ENCODE data around the gene ARL14. TPM values are rescaled to one million over a fixed set of nuclear protein-coding genes. Genes with fewer than 3 reads are reported as not detected.

The ARL14 gene
- polyA plus RNA-seq, 1 donor from 2014 or later: not detected

GRCh38 chr3:160649596-160649995, 27.4 kb upstream of the ARL14 start:
- no peak overlapping the region for H3K9ac ChIP-seq (ENCODE audit: low read length)
- no peaks in the 10 kb centered on the region for H3K9me2 ChIP-seq (ENCODE audit: insufficient read depth, low read length)
- H3K79me2 ChIP-seq (replicated peaks; ENCODE audit: insufficient read depth, low read length): no peaks in the 10 kb centered on the region
- no peaks in the 10 kb centered on the region for H3K27me3 ChIP-seq (ENCODE audit: insufficient read depth, low read depth, low read length)
- H2AFZ ChIP-seq (ENCODE audit: low read depth, low read length): no peak overlapping the region
- H4K20me1 ChIP-seq (ENCODE audit: insufficient read depth): no peaks in the 10 kb centered on the region
- H3F3A ChIP-seq (ENCODE audit: insufficient read depth, low read length, poor library complexity, severe bottlenecking): no peaks in the 10 kb centered on the region
- H3K4me3 ChIP-seq (ENCODE audit: low read length): no peak overlapping the region
- no peaks in the 10 kb centered on the region for H3K9me3 ChIP-seq (ENCODE audit: low read length)
- no peak overlapping the region for H3K4me2 ChIP-seq (ENCODE audit: low read length)
- no peak overlapping the region for H3K27ac ChIP-seq (ENCODE audit: low read length)
- TF ChIP-seq TAF1 (IDR thresholded peaks at IDR 0.05; ENCODE audit: low read depth): no peak
- no peak for TF ChIP-seq EP300 (conservative IDR thresholded peaks at IDR 0.05; ENCODE audit: poor library complexity, severe bottlenecking)
- no peak for TF ChIP-seq POLR2AphosphoS5 (IDR thresholded peaks at IDR 0.05)
- TF ChIP-seq EZH2 (IDR thresholded peaks at IDR 0.05; ENCODE audit: borderline replicate concordance, insufficient read depth, low read length, poor library complexity, severe bottlenecking): no peak
- no peaks in the 10 kb centered on the region for H3K36me3 ChIP-seq (ENCODE audit: insufficient read depth, low read length)

DNA sequence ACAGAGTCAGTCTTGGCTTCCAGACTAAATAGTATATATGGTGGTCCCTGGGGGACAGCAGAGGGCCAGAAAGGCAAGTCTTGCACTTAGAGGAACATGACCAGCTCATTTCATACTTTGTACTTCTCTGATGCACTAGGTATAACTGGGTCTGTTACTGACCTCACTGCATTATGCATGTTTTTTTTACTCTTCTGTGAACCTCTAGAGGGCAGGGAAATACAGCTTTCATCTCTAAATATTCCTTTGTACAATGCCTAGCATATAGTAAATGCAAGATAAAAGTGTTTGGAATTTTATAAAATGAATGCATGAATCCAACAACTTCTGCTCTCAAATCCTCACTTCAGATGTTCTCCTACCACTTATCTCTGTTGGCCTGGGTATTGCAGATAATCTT, 23.4 kb upstream of the ARL14 start:
- H2AFZ ChIP-seq (ENCODE audit: low read depth, low read length): no peak overlapping the region
- no peaks in the 10 kb centered on the region for H3F3A ChIP-seq (ENCODE audit: insufficient read depth, low read length, poor library complexity, severe bottlenecking)
- no peaks in the 10 kb centered on the region for H4K20me1 ChIP-seq (ENCODE audit: insufficient read depth)
- no peak overlapping the region for H3K27ac ChIP-seq (ENCODE audit: low read length)
- H3K27me3 ChIP-seq (ENCODE audit: insufficient read depth, low read depth, low read length): no peaks in the 10 kb centered on the region
- no peak overlapping the region for H3K4me3 ChIP-seq (ENCODE audit: low read length)
- no peaks in the 10 kb centered on the region for H3K9me2 ChIP-seq (ENCODE audit: insufficient read depth, low read length)
- H3K4me2 ChIP-seq (ENCODE audit: low read length): no peak overlapping the region
- no peak overlapping the region for H3K9ac ChIP-seq (ENCODE audit: low read length)
- H3K9me3 ChIP-seq (ENCODE audit: low read length): no peaks in the 10 kb centered on the region
- H3K79me2 ChIP-seq (replicated peaks; ENCODE audit: insufficient read depth, low read length): no peaks in the 10 kb centered on the region
- no peak for TF ChIP-seq POLR2AphosphoS5 (IDR thresholded peaks at IDR 0.05)
- no peaks in the 10 kb centered on the region for H3K36me3 ChIP-seq (ENCODE audit: insufficient read depth, low read length)

GRCh38 chr3:160660902-160661301, 16.1 kb upstream of the ARL14 start:
- H3K79me2 ChIP-seq (replicated peaks; ENCODE audit: insufficient read depth, low read length): no peaks in the 10 kb centered on the region
- no peaks in the 10 kb centered on the region for H3K27me3 ChIP-seq (ENCODE audit: insufficient read depth, low read depth, low read length)
- H4K20me1 ChIP-seq (ENCODE audit: insufficient read depth): no peaks in the 10 kb centered on the region
- no peaks in the 10 kb centered on the region for H3K9me3 ChIP-seq (ENCODE audit: low read length)
- no peak overlapping the region for H3K4me2 ChIP-seq (ENCODE audit: low read length)
- no peak overlapping the region for H3K9ac ChIP-seq (ENCODE audit: low read length)
- H3K9me2 ChIP-seq (ENCODE audit: insufficient read depth, low read length): no peaks in the 10 kb centered on the region
- no peaks in the 10 kb centered on the region for H3K36me3 ChIP-seq (ENCODE audit: insufficient read depth, low read length)
- TF ChIP-seq TAF1 (IDR thresholded peaks at IDR 0.05; ENCODE audit: low read depth) (no peak), EP300 (conservative IDR thresholded peaks at IDR 0.05; ENCODE audit: poor library complexity, severe bottlenecking) (no peak), SMC3 (conservative IDR thresholded peaks at IDR 0.05; ENCODE audit: poor library complexity) (no peak), EZH2 (IDR thresholded peaks at IDR 0.05; ENCODE audit: borderline replicate concordance, insufficient read depth, low read length, poor library complexity, severe bottlenecking) (no peak), REST (IDR thresholded peaks at IDR 0.05; ENCODE audit: borderline replicate concordance) (no peak), POLR2AphosphoS5 (IDR thresholded peaks at IDR 0.05) (no peak)
- no peaks in the 10 kb centered on the region for H3F3A ChIP-seq (ENCODE audit: insufficient read depth, low read length, poor library complexity, severe bottlenecking)
- no peak overlapping the region for H3K27ac ChIP-seq (ENCODE audit: low read length)
- no peak overlapping the region for H3K4me3 ChIP-seq (ENCODE audit: low read length)
- H2AFZ ChIP-seq (ENCODE audit: low read depth, low read length): no peak overlapping the region

Data from neural cell (in vitro differentiated cells).